ENCODE results near the gene CD200. TPM values are rescaled to one million over a fixed set of nuclear protein-coding genes. Genes with fewer than 3 reads are reported as not detected.

CD200 gene
- total RNA-seq, 1 donor from 2014 or later: 6.5 TPM

GRCh38 chr3:112392393-112393359 lies 59.7 kb downstream of the CD200 start:
- Histone ChIP-seq H3K27ac (no peak overlapping the region), H3K9me3 (no peaks in the 10 kb centered on the region), H3K36me3 (no peaks in the 10 kb centered on the region), H3K4me3 (no peak overlapping the region), H3K4me1 (peaks cover 7% of the 10 kb centered on the region), H3K27me3 (no peaks in the 10 kb centered on the region)
- ATAC-seq: no peak
- intact Hi-C loops (cut with DNase I): no loop called here
- TF ChIP-seq CTCF (IDR thresholded peaks at IDR 0.05): no peak
- no peak for DNase-seq

GRCh38 chr3:112393360-112393728 lies 60.4 kb downstream of the CD200 start:
- ATAC-seq: no peak
- Histone ChIP-seq H3K36me3 (no peaks in the 10 kb centered on the region), H3K27me3 (no peaks in the 10 kb centered on the region), H3K4me1 (peaks cover 7% of the 10 kb centered on the region), H3K4me3 (no peak overlapping the region), H3K27ac (no peak overlapping the region), H3K9me3 (no peaks in the 10 kb centered on the region)
- intact Hi-C loops (cut with DNase I): no loop called here
- no peak for DNase-seq
- no peak for TF ChIP-seq CTCF (IDR thresholded peaks at IDR 0.05)

GRCh38 chr3:112394003-112394640 lies 61.2 kb downstream of the CD200 start:
- no peak overlapping the region for H3K27ac ChIP-seq
- DNase-seq (no peak), ATAC-seq (no peak)
- H3K27me3 ChIP-seq: no peaks in the 10 kb centered on the region
- no peaks in the 10 kb centered on the region for H3K9me3 ChIP-seq
- no peak for TF ChIP-seq CTCF (IDR thresholded peaks at IDR 0.05)
- no peak overlapping the region for H3K4me3 ChIP-seq
- peaks cover 7% of the 10 kb centered on the region for H3K4me1 ChIP-seq
- H3K36me3 ChIP-seq: no peaks in the 10 kb centered on the region
- intact Hi-C loops (cut with DNase I): no loop called here

GRCh38 chr3:112395181-112395895 lies 62.4 kb downstream of the CD200 start:
- TF ChIP-seq CTCF (IDR thresholded peaks at IDR 0.05): no peak
- Histone ChIP-seq H3K4me1 (peaks cover 7% of the 10 kb centered on the region), H3K4me3 (no peak overlapping the region), H3K36me3 (no peaks in the 10 kb centered on the region), H3K9me3 (no peaks in the 10 kb centered on the region), H3K27ac (no peak overlapping the region), H3K27me3 (no peaks in the 10 kb centered on the region)
- no peak for ATAC-seq
- DNase-seq: no peak
- intact Hi-C loops (cut with DNase I): no loop called here

GRCh38 chr3:112395896-112396290 lies 62.9 kb downstream of the CD200 start:
- no peaks in the 10 kb centered on the region for H3K27me3 ChIP-seq
- TF ChIP-seq CTCF (IDR thresholded peaks at IDR 0.05): no peak
- ATAC-seq (no peak), DNase-seq (no peak)
- H3K36me3 ChIP-seq: no peaks in the 10 kb centered on the region
- intact Hi-C loops (cut with DNase I): no loop called here
- H3K27ac ChIP-seq: no peak overlapping the region
- no peaks in the 10 kb centered on the region for H3K9me3 ChIP-seq
- no peak overlapping the region for H3K4me3 ChIP-seq
- H3K4me1 ChIP-seq: peaks cover 7% of the 10 kb centered on the region
